Retinal pigment epithelial cell (primary cell): Measurements from ENCODE around the gene NUBP2.

Source experiments
- DNase-seq: peaks from one replicate; pipeline ENCODE4 v3.0.0-alpha.2; 2010; ENCODE audit warnings: low read depth
- H3K4me3 ChIP-seq: 2 replicates; pipeline ENCODE4 v1.5.1; 2011; ENCODE audit warnings: mild to moderate bottlenecking, low read length, control low read depth, moderate library complexity
- TF ChIP-seq, protein P1 (sequence below): conservative IDR thresholded peaks from 2 replicates; pipeline ENCODE4 v1.5.1; 2011; ENCODE audit warnings: low read depth, low read length, control low read depth, inconsistent platforms

NUBP2 gene

DNA sequence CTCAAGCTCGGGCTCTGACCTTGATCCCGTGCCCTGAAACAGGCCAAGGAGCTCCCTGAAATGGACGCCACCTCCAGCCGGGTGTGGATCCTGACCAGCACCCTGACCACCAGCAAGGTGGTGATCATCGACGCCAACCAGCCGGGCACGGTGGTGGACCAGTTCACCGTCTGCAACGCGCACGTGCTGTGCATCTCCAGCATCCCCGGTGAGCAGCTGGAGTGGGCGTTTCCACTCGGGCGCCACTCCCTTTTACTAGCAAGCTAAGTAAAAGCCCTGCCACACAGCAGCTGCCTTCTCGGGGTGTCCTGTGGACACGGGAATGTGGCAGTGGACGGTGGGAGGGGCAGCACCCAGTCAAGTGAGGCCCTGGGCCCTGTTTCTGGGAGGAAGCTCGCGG, 17.8 kb upstream of the NUBP2 start:
- no peak for DNase-seq
- no peak overlapping the region for H3K4me3 ChIP-seq
- TF ChIP-seq, protein P1, sequence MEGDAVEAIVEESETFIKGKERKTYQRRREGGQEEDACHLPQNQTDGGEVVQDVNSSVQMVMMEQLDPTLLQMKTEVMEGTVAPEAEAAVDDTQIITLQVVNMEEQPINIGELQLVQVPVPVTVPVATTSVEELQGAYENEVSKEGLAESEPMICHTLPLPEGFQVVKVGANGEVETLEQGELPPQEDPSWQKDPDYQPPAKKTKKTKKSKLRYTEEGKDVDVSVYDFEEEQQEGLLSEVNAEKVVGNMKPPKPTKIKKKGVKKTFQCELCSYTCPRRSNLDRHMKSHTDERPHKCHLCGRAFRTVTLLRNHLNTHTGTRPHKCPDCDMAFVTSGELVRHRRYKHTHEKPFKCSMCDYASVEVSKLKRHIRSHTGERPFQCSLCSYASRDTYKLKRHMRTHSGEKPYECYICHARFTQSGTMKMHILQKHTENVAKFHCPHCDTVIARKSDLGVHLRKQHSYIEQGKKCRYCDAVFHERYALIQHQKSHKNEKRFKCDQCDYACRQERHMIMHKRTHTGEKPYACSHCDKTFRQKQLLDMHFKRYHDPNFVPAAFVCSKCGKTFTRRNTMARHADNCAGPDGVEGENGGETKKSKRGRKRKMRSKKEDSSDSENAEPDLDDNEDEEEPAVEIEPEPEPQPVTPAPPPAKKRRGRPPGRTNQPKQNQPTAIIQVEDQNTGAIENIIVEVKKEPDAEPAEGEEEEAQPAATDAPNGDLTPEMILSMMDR, result no peak

DNA sequence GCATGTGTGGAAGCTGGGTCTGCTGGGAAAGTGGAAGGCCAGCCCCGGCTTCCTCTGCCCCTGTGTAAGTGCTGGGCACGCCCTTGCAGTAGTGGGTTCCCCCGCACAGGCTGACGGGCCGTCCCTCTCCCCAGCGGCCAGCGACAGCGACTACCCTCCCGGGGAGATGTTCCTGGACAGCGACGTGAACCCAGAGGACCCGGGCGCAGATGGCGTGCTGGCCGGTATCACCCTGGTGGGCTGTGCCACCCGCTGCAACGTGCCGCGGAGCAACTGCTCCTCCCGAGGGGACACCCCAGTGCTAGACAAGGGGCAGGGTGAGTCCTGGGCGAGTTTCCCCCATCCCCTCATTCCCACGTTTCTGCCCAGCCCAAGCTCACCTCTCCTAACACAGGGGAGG, 16.9 kb upstream of the NUBP2 start:
- DNase-seq, result no peak
- TF ChIP-seq, protein P1, result no peak
- H3K4me3 ChIP-seq, result no peak overlapping the region

GRCh38 chr16:1766231-1766630, 16.5 kb upstream of the NUBP2 start:
- TF ChIP-seq, protein P1, result no peak

GRCh38 chr16:1766701-1767100, 16.1 kb upstream of the NUBP2 start:
- DNase-seq, result no peak
- no peak overlapping the region for H3K4me3 ChIP-seq
- TF ChIP-seq, protein P1, result no peak

More at GRCh38 chr16:1766231-1766630, 16.5 kb upstream of the NUBP2 start:
- no peak overlapping the region for H3K4me3 ChIP-seq
- DNase-seq, result no peak

- TF ChIP-seq, protein P1, result no peak
- no peak overlapping the region for H3K4me3 ChIP-seq
- no peak for DNase-seq
Observed at GRCh38 chr16:1767116-1767994, 15.4 kb upstream of the NUBP2 start.

- H3K4me3 ChIP-seq, result no peak overlapping the region
- TF ChIP-seq, protein P1, result no peak
- DNase-seq, result no peak
Observed at GRCh38 chr16:1768061-1768766, 14.5 kb upstream of the NUBP2 start.
